HEK293T (cell line): ENCODE results near the gene CRYBB1.

Experiments used
- ARNT ChIP-seq: fragments of 450-650 bp; IDR thresholded peaks from 2 replicates; pipeline ENCODE4 v1.6.1; 2017; ENCODE audit warnings: mild to moderate bottlenecking
- BHLHE40 ChIP-seq: fragments of 450-650 bp; IDR thresholded peaks from 2 replicates; pipeline ENCODE4 v1.6.1; 2016; ENCODE audit warnings: mild to moderate bottlenecking, moderate library complexity, borderline replicate concordance
- CTBP1 ChIP-seq: fragments of 450-650 bp; IDR thresholded peaks from 2 replicates; pipeline ENCODE4 v1.6.1; 2016; ENCODE audit warnings: borderline replicate concordance
- ELF4 ChIP-seq: fragments of 450-650 bp; IDR thresholded peaks from 2 replicates; pipeline ENCODE4 v1.6.1; 2017; ENCODE audit warnings: antibody characterized with exemption
- FOXA1 ChIP-seq: fragments of 450-650 bp; IDR thresholded peaks from 2 replicates; pipeline ENCODE4 v1.6.1; 2016; ENCODE audit warnings: mild to moderate bottlenecking
- FOXK2 ChIP-seq: fragments of 450-650 bp; IDR thresholded peaks from 2 replicates; pipeline ENCODE4 v1.6.1; 2016; ENCODE audit warnings: mild to moderate bottlenecking
- FOXM1 ChIP-seq: fragments of 450-650 bp; IDR thresholded peaks from 2 replicates; pipeline ENCODE4 v1.6.1; 2017; ENCODE audit warnings: mild to moderate bottlenecking, borderline replicate concordance
- HDGF ChIP-seq: fragments of 450-650 bp; IDR thresholded peaks from 2 replicates; pipeline ENCODE4 v1.6.1; 2017; ENCODE audit warnings: antibody characterized with exemption, borderline replicate concordance
- NFRKB ChIP-seq: fragments of 450-650 bp; IDR thresholded peaks from 2 replicates; pipeline ENCODE4 v1.6.1; 2016; ENCODE audit warnings: mild to moderate bottlenecking, moderate library complexity
- SP1 ChIP-seq: fragments of 450-650 bp; IDR thresholded peaks from 2 replicates; pipeline ENCODE4 v1.6.1; 2017

DNA sequence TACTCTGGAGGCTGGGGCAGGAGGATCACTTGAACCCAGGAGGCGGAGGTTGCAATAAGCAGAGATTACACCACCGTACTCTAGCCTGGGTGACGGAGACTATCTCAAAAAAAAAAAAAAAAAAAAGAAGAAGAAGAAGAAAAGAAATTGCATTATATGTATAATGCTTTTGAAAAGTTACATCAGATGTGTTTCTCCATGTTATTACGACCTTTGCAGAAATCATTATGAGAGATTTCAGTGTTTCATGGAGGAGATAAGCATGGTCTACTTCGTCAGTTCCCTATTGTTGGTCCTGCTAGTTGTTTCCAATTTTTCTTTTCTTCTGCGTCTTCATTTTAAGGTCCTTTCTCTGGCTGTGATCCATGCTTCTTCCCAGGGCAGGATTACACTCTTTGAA, 42.5 kb upstream of the CRYBB1 start:
- no peak for TF ChIP-seq FOXK2
- TF ChIP-seq HDGF, result no peak
- TF ChIP-seq NFRKB, result no peak
- no peak for TF ChIP-seq SP1
- no peak for TF ChIP-seq ARNT
- no peak for TF ChIP-seq FOXM1
- no peak for TF ChIP-seq FOXA1
- TF ChIP-seq ELF4, result no peak
- no peak for TF ChIP-seq BHLHE40
- no peak for TF ChIP-seq CTBP1
